ENCODE measurements around the gene PSMF1. TPM values are rescaled to one million over a fixed set of nuclear protein-coding genes. Genes with fewer than 3 reads are reported as not detected.

PSMF1 gene
- polyA plus RNA-seq, 1 experiment: 154 TPM

DNA sequence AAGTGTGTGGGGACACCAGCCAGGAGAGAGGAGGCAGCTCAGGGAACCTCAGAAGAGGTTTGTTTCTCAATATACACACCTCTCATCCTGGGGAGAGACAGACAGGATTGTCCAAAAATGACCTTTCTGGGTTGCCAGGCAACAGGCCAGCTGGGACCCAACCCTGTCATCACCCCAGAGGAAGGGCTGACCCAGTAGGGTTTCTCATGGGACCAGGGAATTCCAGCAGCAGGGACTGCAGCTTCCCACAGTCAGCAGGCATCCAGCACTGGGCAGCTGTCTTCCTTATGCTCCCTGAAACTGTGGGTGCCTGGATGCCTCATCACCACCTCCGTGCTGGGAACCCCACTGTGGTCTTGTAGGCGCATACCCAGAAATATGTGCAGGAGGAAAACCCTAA lies 86.2 kb downstream of the PSMF1 start:
- DNase-seq (ENCODE audit: low read depth): no peak
- TF ChIP-seq, protein P1, sequence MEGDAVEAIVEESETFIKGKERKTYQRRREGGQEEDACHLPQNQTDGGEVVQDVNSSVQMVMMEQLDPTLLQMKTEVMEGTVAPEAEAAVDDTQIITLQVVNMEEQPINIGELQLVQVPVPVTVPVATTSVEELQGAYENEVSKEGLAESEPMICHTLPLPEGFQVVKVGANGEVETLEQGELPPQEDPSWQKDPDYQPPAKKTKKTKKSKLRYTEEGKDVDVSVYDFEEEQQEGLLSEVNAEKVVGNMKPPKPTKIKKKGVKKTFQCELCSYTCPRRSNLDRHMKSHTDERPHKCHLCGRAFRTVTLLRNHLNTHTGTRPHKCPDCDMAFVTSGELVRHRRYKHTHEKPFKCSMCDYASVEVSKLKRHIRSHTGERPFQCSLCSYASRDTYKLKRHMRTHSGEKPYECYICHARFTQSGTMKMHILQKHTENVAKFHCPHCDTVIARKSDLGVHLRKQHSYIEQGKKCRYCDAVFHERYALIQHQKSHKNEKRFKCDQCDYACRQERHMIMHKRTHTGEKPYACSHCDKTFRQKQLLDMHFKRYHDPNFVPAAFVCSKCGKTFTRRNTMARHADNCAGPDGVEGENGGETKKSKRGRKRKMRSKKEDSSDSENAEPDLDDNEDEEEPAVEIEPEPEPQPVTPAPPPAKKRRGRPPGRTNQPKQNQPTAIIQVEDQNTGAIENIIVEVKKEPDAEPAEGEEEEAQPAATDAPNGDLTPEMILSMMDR (IDR thresholded peaks at IDR 0.05; ENCODE audit: insufficient read depth, low read depth, low read length): no peak
- CTCF ChIA-PET: interaction anchor here (1.0 kb wide), 1 partner anchor 18 kb away, joined by 4 read pairs; no protein-coding TSS in a partner anchor

DNA sequence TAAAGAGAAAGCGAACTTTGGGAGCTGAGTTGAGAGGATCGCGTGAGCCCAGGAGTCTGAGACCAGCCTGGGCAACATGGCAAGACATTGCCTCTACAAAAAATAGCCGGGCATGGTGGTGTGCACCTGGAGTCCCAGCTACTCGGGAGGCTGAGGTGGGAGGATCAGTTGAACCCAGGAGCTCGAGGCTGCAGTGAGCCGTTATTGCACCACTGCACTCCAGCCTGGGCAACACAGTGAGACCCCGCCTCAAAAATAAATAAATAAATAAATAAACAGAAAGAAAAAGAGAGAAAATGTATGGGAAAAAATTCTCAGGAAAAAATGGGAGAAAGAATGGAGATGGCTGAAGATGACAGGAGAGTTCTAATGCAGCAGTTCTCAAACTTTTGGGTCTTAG lies 87.4 kb downstream of the PSMF1 start:
- peaks cover 18% of the 10 kb centered on the region for H3K27me3 ChIP-seq (ENCODE audit: control insufficient read depth, insufficient read depth, low read length)

More for the DNA sequence above, 86.2 kb downstream of the PSMF1 start:
- Histone ChIP-seq H3K27me3 (ENCODE audit: control insufficient read depth, insufficient read depth, low read length) (peaks cover 21% of the 10 kb centered on the region), H3K36me3 (ENCODE audit: control insufficient read depth, insufficient read depth, low read length) (no peaks in the 10 kb centered on the region), H3K4me3 (ENCODE audit: low read depth, low read length) (no peak overlapping the region)
- POLR2A ChIA-PET: no interaction called here

DNA sequence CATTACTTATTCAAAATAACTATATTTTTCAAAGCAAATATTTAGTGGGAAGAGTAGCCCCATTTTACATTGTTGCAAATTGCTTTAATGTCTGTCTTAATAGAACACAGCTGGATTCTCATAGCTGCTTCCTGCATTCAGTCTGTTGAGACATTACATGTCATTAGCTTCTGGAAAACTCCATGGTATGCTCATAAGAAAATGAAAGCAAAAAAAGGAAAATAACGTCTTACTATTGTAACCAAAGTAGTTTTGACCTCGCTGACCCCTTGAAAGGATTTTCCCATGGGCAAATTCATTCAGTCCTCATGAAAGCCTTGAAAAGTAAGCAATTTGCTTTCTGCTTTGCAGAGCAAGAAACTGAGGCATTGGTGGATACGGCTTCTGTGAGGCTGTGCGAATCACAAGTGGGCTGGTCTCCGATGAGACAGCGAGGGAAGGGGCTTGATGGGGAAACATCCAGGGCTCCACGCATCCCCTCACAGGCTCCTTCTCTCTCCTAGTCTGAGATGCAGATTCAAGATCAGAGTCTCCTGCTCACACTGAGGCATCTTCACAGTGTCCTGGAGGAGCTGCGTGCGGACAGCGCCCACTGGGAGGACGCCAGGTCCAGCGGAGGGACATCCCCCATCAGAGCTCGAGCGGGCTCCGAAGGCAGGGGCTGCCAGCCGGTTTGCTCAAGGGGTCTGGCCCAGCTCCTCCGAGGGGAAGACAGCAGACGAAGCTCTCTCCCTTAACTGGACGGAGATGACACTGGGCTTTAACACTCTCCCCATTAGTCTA lies 88.2 kb downstream of the PSMF1 start:
- Histone ChIP-seq H3K36me3 (ENCODE audit: control insufficient read depth, insufficient read depth, low read length) (no peaks in the 10 kb centered on the region), H3K4me3 (ENCODE audit: low read depth, low read length) (no peak overlapping the region), H3K27me3 (ENCODE audit: control insufficient read depth, insufficient read depth, low read length) (peaks cover 18% of the 10 kb centered on the region)
- TF ChIP-seq, protein P1 (IDR thresholded peaks at IDR 0.05; ENCODE audit: insufficient read depth, low read depth, low read length): no peak
- POLR2A ChIA-PET: interaction anchor here (0.5 kb wide), 1 partner anchor 676 kb away, joined by 8 read pairs; no protein-coding TSS in a partner anchor
- no peak for DNase-seq (ENCODE audit: low read depth)
- CTCF ChIA-PET: interaction anchor here (1.2 to 1.3 kb wide), 3 partner anchors 20 to 297 kb away, joined by 3 to 4 read pairs (median 3); no protein-coding TSS in a partner anchor

More for the DNA sequence above, 87.4 kb downstream of the PSMF1 start:
- TF ChIP-seq, protein P1 (IDR thresholded peaks at IDR 0.05; ENCODE audit: insufficient read depth, low read depth, low read length): no peak
- ChIA-PET POLR2A (no interaction called here), CTCF (interaction anchor here (0.7 to 1.3 kb wide), 2 partner anchors 22 to 249 kb away, joined by 3 read pairs; no protein-coding TSS in a partner anchor)
- no peak overlapping the region for H3K4me3 ChIP-seq (ENCODE audit: low read depth, low read length)
- no peak for DNase-seq (ENCODE audit: low read depth)
- no peaks in the 10 kb centered on the region for H3K36me3 ChIP-seq (ENCODE audit: control insufficient read depth, insufficient read depth, low read length)

DNA sequence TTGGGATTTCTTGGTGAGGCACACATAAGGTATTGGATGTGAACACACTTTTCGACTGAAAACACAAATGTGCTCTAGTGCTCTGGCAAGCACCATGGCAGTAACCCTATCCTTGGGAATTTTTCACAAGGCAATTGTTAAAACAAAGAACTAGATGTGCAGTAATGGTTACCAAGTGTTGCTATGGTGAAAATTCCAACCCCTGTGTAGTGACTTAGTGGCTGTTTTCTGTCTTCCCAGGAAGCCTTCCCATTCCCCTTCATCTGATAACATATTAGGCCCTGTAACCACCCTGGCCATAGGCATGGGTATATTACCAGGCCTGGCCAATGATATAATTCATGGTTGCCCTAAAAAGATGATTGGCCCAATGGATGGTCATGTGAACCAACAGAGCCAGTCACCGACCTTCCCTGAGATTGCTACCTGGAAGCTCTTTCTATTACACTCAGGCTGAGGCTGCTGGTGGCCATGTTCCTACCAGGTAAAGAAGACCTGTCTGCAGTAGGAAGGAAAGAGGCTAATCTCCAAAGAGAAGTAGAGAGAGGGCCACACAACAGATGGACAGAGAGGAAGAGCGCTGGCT lies 89.0 kb downstream of the PSMF1 start:
- CTCF ChIA-PET: interaction anchor here (1.1 to 1.3 kb wide), 3 partner anchors 21 to 296 kb away, joined by 3 to 4 read pairs (median 3); no protein-coding TSS in a partner anchor
- DNase-seq (ENCODE audit: low read depth): no peak
- TF ChIP-seq, protein P1 (IDR thresholded peaks at IDR 0.05; ENCODE audit: insufficient read depth, low read depth, low read length): no peak
- Histone ChIP-seq H3K4me3 (ENCODE audit: low read depth, low read length) (no peak overlapping the region), H3K36me3 (ENCODE audit: control insufficient read depth, insufficient read depth, low read length) (no peaks in the 10 kb centered on the region), H3K27me3 (ENCODE audit: control insufficient read depth, insufficient read depth, low read length) (peaks cover 18% of the 10 kb centered on the region)
- POLR2A ChIA-PET: no interaction called here
